HL-60 (cell line): ENCODE measurements around the gene ENDOV.

Source experiments
- CTCF ChIP-seq: IDR thresholded peaks from one replicate; pipeline ENCODE4 v1.5.1; 2011; ENCODE audit warnings: low read length, control low read depth, inconsistent platforms; ENCODE audit not compliant: insufficient read depth
- SPI1 ChIP-seq: IDR thresholded peaks from 2 replicates; pipeline ENCODE4 v1.6.1; 2012; ENCODE audit warnings: low read depth, mild to moderate bottlenecking, borderline replicate concordance

DNA sequence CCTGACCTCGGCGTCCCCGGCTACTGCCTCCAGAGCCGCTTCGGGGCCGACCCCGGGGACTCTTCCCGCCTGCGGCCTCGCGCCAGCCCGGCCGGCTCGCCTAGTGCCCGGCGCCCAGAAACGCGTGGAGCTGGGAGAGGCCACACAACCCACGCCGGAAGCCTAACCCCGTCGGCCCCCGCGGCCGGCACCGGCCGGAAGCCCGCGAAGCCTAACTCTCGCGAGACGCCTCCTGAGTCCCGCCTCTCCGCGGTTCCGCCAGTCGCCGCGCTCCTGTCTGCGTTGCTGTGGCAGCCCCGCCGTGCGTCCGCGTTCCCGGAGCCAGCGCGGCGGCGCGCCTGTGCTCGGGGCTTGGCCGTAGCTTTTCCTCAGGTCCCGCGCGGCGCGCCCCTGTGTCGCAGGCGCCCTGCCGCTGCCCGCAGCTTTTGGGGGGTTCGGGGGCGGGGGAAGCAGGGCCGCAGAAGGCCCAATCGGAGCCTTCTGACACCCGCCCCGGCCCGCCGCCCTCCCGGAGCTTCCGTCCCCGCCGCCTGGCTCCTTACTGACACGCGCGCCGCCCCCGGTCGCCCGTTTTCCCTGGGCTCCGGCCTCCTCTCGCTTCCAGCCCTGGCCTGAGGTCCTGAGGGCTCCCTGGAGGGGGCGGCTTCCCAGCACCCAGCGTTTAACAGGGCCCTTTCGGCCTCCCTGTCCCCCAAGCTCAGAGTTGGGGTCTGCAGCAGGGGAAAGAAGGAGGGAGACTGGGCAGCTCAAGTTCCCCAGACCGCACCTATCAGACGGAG is 39.8 kb downstream of the ENDOV start:
- TF ChIP-seq CTCF = no peak
- TF ChIP-seq SPI1 = no peak
